Activated T-helper 1 cell treated with anti-CD3 and anti-CD28 coated beads, Interleukin-2, amount 50 U/mL, for 16 hours (primary cell): Measurements from ENCODE around the gene RAP1GAP2.
A peak's percentile ranks its signal among the peaks of the same experiment; 100 is the strongest.
"Not testable (repeated sequence)": the region's sequence is repeated elsewhere in the genome, so short reads cannot be mapped to it uniquely, and the experiment has no call there.

Source experiments
- DNase-seq, 2 donors: peaks; one replicate each; pipeline ENCODE4 v3.0.0-alpha.2; 2020; ENCODE audit warnings: low read depth in 1 of 2, low spot score in 1 of 2

The RAP1GAP2 gene

DNA sequence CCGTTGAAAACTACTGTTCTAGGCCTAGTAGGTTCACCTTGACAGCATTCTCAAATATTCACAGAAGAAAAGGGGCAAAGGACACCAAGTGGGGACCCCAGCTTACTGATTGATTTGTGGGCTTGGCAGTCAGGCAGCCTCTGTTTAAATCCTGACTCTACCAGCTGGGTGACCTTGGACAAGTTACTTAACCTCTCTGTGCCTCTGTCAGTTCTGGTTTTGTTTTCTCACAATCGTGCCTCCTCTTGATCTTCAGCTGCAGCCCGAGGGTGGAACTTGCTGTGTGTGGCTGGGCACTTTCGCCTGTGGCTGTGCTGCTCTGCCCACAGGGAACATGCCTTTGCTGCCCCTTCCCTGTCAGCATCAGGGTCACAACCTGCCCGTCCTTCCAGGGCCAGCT is 17.8 kb downstream of the RAP1GAP2 start:
- DNase-seq: no peak

DNA sequence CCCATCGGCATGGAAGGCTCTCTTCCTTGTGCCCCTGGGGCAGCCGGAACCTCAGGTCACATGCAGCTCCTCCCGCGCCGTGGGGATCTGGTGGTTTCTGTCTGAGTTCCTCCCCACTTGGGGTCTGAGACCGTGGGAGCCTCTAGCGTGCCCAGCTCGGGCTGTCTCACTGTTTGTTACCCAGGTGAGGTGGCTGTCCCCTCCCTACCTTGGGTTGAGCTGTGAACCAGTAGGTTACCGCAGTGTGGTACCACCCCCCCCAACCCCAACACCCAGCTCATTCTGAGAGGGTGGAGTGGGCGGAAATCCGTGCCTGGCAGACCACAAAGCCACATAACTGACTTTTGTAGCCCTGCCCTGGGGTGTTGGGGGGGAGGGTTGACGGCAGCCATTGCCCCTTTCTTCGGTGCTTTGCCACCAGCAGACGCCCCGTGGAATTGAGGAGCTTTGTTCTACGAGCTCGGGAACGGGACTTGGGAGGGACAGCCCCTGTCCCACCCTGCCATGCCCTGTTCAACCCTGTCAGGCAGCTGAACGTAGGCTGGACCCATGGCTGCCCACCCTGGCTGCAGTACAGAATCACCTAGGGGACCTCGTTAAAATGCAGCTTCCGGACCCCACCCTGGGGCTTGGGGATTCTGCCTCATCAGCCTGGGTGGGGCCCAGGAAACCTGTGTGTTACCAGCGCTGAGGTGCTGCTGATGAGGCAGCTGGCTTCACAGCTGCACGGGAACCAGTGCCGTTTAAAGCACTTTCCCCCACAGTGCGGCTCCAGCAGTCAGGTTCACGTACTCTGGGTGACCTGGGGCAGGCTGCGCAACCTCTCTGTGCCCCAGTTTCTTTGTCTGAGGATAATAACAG is 18.5 kb downstream of the RAP1GAP2 start:
- DNase-seq: peak; percentile 86 to 89

DNA sequence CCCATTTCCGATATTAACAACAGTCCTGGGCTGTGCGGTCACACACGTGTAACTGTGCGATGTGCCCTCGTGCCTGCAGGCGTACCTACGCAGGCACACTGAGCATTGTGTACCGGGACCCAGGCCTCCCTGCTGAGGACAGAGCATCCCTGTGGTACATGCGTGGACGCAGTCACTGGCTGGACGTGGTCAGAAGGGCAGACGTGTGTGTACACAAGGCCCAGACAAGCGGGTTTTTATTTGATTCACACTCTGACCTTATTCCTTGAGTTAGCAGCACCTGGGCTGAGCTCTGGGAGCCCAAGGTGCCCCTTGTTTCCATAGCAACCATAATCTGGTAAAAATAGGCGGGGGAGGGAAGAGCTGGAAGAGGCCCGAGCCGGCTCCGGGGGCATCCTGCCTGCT is 19.5 kb downstream of the RAP1GAP2 start:
- DNase-seq: no peak

DNA sequence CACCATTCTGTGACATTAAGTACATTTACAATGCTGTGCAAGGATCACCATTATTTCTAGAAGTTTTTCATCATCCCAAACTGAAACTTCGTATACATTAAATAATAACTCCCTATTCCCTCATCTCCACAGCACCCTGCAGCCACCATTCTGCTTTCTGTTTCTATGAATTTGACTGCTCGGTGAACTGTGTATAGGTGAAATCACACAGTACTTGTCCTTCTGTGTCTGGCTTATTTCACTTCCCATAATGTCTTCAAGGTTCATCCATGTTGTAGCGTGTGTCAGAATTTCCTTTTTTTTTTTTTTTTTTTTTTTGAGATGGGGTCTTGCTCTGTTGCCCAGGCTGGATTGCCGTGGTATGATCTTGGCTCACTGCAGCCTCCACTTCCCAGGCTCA is 20.4 kb downstream of the RAP1GAP2 start:
- DNase-seq: no peak

DNA sequence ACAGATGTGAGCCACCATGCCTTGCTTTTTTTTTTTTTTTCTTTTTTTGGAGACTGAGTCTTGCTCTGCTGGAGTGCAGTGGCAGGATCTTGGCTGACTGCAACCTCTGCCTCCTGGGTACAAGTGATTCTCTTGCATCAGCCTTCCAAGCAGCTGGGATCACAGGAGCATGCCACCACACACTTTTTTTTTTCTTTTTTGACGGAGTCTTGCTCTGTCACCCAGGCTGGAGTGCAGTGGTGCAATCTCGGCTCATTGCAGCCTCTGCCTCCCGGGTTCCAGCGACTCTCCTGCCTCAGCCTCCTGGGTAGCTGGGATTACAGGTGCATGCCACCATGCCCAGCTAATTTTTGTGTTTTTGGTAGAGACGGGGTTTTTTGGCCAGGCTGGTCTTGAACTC is 23.1 kb downstream of the RAP1GAP2 start:
- not testable (repeated sequence) for DNase-seq

DNA sequence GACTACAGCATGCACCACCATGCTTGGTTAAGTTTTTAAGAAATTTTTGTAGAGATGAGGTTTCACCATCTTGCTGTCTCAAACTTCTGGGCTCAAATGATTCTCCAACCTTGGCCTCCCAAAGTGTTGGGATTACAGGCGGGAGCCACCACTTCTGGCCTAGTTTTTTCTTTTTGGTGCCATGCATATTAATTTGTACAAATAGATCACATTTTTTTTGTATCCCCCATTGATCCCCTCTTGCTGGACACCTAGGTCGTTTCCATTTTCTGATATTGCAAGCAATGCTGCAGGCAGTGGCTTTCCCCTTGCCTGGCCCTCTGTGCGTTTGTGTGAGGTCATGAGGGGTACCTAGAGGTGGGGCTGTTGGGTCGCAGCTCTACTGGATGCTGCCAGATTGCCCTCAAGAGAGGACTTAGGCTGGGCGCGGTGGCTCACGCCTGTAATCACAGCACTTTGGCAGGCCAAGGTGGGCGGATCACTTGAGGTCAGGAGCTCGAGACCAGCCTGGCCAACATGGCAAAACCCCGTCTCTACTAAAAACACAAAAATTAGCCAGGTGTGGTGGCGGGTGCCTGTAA is 23.8 kb downstream of the RAP1GAP2 start:
- DNase-seq: no peak

DNA sequence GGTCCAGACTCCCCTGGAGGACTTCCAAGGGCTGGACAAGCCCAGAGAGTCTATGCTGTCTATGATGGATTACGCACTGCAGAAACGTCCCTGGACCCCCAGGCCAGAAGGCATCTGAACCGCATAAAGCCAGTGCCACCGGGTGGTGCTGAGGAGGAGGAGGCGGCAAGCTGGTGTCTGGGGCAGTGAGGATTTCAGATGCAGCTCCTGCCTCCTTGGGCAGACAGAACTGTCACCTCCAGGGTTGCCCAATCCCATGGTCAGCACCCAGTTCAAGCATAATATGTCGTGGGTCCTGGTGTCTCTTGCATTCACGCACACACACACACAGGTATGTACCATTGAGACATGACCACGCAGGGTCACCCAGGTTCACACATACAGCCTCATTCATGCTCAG is 25.6 kb downstream of the RAP1GAP2 start:
- no peak for DNase-seq

DNA sequence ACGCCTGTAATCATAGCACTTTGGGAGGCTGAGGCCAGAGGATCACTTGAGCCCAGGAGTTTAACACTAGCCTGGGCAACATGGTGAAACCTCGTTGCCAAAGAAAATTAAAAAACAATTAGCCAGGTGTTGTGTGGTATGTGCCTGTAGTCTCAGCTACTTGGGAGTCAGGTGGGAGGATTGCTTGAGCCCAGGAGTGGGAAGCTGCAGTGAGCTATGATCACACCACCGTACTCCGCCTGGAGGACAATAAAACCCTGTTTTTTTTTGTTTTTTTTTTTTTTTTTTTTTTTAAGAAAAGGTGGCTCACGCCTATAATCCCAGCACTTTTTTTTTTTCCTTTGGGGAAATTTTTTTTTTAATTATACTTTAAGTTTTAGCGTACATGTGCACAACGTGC is 26.1 kb downstream of the RAP1GAP2 start:
- DNase-seq: no peak

DNA sequence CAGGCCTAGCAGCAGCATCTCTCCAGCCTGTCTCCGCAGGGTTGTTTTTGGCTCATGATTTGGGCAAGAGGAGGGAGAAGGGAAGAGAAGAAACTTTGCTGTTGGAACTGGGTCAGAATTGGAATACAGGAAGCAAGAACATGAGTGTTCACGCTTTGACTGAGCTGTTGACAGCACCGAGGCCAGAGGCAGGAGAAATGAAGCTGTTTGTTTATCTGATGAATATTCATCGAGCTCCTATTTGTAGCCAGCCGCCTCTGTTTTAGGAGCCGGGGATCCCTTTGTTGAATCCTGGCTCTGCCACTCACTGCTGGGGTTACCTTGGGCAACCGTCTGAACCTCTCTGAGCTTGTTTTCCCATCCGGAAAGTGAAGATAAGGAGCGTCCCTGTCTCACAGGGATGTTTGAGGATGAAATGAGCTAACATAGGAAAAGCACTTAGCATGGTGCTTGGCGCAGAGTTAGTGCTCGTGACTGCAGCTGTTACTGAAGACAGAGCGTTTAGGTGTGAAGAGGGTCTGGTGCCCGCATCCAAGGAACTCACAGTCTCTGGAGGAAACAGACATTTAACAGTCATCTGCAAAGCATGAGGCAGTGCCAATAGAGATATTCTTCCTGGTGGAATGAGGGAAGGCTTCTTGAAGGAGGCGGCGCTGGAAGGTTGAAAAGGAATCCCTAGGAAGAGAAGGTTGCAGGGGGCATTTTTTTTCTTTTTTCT is 29.2 kb downstream of the RAP1GAP2 start:
- DNase-seq: no peak

DNA sequence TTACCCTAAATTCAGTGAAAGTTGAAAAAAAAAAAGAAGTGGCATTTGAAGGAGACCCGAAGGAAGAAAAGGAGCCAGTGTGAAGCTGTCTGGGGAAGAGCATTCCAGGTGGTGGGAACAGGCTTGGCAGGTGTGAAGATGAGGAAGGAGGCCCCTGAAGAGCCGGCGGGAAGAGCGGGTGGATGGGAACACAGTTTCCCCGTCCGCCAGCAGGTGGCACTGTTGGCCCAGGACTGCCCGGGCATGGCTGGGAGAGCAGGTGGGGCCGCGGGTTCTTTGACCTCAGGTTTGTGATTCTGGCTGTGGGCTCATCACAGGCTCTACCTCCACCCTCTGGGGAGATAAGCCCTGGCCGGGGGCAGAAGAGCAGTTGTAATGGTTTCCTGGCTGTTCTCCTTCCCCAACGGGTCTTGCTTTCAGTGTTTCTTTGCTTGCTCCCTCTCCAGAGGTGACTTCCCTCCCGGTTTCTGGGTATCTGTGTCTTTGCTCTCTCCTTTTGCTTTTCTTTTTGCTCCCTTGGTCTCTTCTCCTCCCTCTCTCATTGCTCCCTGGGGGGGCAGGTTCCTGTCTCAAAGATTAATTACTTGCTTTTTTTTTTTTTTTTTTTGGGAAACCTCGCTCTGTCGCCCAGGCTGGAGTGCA is 32.3 kb downstream of the RAP1GAP2 start:
- peak; percentile 58 to 70 for DNase-seq

DNA sequence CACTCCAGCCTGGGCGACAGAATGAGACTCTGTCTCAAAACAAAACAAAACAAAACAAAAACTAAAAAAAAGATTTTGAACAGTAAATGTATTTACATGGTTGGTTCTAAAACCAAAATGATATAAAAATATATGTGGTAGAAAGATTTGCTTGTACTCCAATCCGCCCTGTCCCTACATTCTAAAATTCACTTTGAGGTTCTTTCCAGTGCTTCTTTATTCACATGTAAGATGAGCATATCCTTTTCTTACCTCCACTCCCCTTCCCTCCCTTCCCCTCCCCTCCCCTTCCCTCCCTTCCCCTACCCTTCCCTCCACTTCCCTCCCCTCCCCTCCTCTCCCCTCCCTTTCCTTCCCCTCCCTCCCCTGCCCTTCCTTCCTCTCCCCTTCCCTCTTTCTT is 34.4 kb downstream of the RAP1GAP2 start:
- DNase-seq: no peak

DNA sequence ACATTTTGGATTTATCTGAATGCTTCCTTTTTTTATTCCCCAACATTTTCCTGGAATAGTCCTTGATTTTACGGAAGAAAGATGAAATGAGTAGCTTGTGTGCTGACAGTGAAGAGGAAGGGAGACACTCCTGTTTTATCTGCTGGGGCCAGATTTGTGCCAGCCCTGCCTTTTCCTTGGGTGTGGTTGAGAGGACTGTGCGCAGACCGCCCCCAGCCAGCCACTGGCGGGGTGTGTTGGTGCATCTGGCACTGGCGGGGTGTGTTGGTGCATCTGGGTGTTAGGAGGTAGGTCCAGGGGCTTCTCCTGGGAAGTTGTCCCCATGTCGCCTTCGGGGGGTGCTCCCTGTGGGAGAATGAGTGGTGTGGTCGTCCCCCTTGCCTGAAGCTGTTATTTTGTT is 39.5 kb downstream of the RAP1GAP2 start:
- DNase-seq: no peak

DNA sequence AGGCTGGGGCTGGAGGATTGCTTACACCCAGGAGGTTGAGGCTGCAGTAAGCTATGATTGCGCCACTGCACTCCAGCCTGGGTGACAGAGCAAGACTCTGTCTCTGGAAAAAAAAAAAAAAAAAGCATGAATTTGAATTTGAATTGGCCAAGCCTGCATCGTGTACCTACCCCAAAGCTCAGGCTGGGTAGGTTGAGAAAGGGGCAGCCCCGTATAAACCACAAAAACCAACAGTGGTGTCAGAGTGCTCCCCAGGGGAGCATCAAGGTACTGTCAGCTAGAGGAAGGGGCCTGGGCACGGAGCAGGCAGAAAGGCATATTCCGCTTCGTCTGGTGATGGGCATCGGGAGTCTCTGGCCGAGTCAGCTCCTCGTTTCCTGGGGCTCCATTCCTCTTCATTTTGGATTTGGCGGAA is 40.9 kb downstream of the RAP1GAP2 start:
- DNase-seq: no peak

DNA sequence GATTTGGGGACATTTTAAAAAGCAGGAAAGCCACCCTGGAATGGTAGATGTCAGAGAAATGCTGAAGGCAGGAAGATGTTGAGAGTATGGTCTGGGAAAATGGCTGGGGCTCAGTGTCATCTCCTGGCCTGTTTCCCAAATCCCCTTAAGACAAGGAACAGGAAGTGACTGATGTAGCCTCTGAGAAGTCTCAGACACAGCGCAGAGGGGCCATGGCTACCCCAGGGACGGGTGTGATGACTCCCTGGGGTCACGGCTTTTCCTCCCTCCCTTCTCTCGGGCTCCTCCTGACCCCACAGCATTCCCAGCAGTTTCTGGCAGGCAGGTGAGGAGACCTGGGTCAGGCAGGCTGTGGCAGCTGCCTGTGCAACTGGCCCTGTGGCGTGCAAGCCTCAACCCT is 45.4 kb downstream of the RAP1GAP2 start:
- DNase-seq: no peak

DNA sequence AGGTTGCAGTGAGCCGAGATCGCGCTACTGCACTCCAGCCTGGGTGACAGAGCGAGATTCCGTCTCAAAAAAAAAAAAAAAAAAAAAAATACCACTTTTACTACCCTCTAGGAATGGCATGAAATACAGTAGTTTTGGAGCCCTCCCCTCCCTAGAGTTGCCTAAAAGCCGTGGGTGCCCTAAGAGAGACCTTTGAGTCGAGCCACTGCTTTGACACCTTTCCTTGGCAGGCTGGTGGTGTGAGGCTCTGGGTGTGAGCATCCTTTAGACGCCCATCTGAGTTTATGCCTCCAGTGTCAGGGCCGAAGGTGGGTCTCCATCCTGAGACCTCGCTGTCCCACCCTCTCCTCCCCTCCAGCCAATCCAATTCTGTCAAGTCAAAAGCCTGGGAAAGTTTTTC is 46.2 kb downstream of the RAP1GAP2 start:
- no peak for DNase-seq

DNA sequence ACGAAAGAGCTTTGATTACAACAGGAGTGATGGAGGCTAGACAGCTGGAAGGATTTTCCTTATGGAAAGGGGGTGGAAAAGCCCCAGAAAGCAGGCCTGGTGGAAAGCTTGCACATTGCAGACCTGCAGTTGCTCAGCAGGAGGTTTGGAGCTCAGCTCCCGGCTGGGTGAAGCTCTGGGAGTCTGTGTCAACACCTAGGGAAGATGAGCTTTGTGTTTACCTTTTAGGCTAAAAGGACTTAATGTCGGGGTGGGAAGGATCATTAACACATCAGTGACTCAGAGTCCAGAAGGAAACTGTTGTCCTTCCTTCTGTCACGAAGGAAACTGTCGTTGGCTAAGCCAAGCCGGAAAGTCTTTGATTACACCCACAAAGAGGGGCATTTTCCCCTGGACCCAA is 48.2 kb downstream of the RAP1GAP2 start:
- no peak for DNase-seq

DNA sequence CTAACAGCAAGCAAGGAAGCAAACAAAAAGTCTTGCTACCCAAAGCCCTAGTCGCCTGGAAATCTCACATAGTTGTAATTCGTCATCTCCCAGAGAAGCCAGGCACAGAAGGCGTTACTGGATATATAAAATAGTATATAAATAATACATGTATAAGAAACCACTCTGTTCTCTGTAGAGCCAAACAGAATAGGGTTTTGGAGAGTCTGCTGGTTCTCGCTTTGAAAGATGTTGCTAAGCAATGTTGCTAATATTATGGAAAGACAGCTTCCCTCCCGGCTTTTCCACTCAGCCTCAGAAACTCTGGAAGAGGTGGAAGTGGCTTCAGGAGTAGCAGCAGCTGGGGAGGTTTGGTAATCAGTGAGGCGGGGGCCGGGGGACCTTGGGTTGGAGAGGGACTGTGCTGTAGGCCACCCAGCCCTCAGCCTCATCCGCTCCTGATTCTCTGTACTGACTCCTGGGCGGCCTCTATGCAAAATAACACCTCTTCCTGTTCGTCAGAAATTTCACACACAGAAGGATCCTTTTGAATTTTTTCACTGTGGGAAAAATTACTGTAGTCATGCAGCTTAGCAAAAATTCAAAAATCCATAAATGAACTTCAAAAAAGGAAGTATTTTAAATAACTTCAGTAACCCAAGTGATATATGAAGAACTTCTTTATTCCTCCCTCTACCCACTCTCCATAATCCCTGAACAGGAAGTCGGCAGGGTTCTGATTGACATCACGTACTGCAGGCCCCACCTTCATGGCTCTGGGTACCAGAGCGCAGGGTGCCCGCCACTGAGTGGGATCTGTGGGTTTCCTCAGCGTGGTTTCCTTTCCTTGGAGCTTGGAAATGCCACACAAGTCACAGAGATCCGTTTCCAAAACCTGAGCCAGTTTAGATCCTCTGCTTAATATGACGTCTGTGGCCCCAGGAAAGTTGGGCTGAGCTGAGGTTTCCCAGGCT is 51.4 kb downstream of the RAP1GAP2 start:
- DNase-seq: no peak

DNA sequence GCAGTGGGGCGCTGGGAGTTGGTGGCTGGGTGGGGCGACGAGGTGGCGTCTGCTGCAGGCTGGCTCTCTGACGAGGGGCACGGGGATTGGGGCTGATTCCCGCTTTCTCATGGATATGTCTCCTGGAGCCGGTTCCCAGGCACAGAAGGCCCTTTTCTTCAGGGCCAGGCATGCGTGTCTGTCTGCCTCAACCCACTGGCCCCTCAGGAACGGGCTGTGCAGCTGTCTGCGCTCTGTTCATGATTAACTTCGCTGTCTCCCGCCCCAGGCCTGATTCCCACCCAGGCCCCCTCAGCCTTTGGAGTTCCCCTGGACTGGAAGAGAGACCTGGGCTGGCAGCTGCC is 53.1 kb downstream of the RAP1GAP2 start:
- DNase-seq: no peak

DNA sequence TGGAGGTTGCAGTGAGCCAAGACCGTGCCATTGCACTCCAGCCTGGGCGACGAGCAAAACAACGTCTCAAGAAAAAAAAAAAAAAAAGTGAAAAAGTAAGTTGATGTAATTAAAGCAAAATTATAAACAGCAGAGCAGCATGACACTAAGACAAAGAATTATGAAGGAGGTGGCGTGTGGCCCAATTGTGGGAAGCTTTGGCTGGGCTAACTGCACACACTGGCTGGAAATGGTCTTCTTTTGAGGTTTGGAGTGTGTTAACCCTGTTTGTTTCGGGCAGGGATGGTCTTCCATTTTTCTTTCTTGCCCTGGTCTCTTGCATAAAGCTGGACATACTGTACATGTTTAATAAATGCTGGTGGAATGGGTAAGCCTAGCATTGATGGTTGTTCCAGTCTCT is 54.8 kb downstream of the RAP1GAP2 start:
- no peak for DNase-seq

DNA sequence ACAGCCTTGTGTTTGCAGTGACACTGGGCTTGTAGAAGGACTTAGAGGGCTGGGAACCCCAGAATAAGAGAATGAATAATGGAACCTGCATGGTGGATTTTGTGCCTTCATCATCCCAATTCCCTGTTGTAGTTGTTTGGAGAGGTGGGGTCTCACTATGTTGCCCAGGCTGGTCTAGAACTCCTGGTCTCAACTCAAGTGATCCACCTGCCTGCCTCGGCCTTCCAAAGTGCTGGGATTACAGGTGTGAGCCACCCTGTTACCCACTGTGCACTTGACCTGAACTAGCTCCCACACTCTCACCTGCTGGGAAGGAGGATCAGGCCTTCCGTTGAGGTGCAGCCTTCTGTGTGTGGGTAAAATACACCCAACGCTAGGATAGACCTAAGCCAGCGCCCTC is 55.4 kb downstream of the RAP1GAP2 start:
- DNase-seq: no peak

DNA sequence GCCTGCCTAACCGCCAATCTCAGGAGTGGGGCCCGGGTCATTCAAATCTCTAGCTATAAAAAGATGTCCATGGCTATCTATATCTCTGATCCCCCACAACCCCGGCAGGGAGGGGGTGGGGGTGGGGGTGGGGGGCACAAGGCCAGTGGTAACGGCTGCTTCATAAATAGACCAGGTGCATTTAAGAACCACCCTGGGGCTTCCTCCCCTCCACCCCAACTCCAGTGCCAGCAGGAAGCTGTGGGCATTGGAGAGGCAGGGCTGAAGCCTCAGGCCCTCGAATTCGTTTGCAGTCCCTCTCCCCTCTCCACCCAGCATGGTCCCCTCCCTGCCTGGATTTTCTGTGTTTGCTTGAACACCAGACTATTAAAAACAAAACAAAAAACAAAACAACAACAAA is 56.0 kb downstream of the RAP1GAP2 start:
- no peak for DNase-seq
